ENCODE results near the gene WNT3A.
"Not testable (repeated sequence)": the region's sequence is repeated elsewhere in the genome, so short reads cannot be mapped to it uniquely, and the experiment has no call there.

Gene WNT3A

GRCh38 chr1:228013131-228013934 is 6.5 kb downstream of the WNT3A start:
- DNase-seq, result no peak

- no peak for DNase-seq
Measured at GRCh38 chr1:228013935-228014930, 7.4 kb downstream of the WNT3A start.

DNA sequence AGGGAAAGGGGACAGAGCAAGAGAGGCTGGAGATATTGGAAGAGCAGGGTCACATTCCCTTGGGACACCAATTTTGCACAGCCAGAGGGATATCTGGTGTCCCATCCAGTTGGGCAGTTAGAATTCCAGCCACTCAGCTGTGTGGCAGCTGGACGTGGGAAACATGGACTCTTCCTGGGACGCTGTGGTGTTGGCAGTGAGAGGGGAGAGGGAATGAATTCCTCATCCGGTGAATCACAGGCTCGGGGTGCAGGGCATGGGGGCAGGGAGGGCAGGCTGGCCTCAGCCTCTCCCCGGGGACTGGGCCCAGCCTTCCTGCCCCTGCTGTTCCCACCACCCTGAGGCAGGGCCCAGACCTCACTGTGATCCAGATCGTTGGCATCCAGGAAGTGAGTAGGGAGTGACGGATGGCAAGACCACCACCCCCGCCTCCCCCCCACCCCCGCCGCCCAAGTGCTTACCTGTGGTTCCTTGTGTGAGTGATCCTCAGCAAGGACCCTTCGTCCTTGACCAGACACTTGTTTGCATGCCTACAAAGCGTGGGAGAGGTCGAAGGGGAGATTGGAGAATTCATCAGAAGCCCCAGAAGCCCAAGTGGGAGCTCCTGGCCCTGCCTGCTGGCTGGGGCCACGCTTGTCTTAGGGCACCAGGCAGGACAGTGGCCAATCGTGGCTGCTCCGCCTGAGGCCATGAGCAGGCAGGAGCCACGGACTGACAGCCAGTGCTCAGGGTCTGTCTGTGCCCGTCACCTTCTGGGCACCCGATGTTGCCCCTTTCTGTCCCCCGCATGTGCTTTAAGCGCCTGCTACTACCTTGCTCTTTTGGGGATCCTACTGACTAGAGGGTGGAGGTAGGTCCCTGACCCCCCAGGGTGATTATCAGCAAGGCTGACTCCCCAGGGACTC is 8.7 kb downstream of the WNT3A start:
- DNase-seq, result no peak

GRCh38 chr1:228016181-228016510 is 9.3 kb downstream of the WNT3A start:
- DNase-seq, result no peak

- DNase-seq, result no peak
Measured at GRCh38 chr1:228016653-228017355, 10.0 kb downstream of the WNT3A start.

DNA sequence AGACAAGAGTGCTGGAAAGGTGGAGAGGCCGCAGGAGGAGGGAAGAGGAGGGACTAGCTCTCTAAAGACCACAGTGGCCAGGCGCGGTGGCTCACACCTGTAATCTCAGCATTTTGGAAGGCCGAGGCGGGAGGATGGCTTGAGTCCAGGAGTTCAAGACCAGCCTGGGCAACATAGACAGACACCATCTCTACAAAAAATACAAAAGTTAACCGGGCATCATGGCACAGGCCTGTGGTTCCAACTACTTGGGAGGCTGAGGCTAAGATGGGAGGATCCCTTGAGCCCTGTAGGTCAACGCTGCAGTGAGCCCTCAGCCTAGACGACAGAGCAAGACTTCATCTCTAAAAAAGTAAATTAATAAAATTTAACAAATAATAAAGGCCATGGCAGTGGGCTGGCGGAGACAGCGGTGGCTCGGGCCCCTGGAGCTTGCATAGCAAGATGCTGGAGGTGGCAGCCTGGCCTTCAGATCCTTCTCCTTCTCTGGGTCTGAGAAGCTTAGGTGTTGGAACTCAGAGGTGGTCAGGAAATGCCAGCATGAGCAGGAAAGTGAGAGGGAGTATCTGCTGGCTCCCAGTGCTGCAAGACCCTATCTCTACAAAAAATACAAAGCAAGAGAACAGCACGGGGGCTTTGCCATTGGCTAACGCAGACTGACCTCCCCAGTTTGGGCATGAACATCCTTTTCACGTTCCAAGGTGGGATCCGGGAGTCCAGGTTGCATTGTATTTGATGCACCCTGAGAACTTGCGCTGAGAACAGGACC is 10.7 kb downstream of the WNT3A start:
- DNase-seq, result no peak

- no peak for DNase-seq
Measured at GRCh38 chr1:228018125-228018398, 11.3 kb downstream of the WNT3A start.

- DNase-seq, result no peak
Measured at GRCh38 chr1:228018961-228019721, 12.3 kb downstream of the WNT3A start.

- DNase-seq, result not testable (repeated sequence)
Measured at GRCh38 chr1:228019722-228020083, 12.9 kb downstream of the WNT3A start.

DNA sequence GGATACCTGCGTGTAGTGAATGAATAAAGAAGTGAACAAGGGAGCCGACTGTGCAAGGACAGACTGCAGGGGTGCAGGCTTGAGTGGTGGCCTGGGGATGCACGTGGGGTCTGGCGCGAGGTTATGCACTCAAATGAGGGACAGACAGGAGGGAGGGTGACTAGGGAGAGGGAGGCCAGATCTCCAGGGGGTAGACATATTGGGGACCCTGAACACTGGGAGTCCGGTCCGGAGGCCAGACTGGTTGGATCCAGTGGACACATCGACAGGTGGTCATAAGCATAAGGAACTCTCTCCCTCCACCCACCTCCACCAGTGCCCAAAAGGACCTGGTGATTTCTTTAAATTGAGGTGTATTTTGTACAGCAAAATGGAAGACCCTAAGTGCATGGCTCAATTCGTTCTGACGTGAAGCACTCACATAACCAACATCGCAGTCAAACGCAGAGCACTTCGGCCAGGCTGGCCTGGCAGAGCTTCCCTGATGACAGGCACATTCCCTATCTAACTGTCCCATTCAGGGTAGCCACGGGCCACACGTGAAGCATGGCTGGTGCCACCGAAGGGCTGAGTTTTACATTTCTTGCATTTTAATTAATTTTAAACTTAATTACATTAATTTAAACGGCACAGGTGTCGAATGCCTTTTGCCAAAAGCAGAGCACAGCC is 14.0 kb downstream of the WNT3A start:
- no peak for DNase-seq

GRCh38 chr1:228021355-228022030 is 14.7 kb downstream of the WNT3A start:
- no peak for DNase-seq

- DNase-seq, result no peak
Measured at GRCh38 chr1:228022571-228023293, 15.9 kb downstream of the WNT3A start.

DNA sequence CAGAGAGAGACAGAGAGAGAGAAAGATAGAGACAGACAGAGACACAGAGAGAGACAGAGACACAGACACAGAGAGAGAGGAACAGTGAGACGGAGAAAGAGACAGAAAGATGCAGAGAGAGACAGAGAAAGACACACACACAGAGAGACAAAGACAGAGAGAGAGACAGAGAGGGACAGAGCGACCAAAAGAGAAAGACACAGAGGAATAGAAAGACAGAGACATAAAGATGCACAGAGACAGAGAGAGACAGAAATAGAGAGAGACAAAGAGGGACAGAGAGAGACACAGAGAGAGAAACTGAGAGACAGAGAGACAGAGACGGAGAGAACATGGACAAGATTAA is 16.5 kb downstream of the WNT3A start:
- no peak for DNase-seq

- no peak for DNase-seq
Measured at GRCh38 chr1:228029281-228029680, 22.5 kb downstream of the WNT3A start.

- DNase-seq, result no peak
Measured at GRCh38 chr1:228030451-228031201, 23.8 kb downstream of the WNT3A start.

DNA sequence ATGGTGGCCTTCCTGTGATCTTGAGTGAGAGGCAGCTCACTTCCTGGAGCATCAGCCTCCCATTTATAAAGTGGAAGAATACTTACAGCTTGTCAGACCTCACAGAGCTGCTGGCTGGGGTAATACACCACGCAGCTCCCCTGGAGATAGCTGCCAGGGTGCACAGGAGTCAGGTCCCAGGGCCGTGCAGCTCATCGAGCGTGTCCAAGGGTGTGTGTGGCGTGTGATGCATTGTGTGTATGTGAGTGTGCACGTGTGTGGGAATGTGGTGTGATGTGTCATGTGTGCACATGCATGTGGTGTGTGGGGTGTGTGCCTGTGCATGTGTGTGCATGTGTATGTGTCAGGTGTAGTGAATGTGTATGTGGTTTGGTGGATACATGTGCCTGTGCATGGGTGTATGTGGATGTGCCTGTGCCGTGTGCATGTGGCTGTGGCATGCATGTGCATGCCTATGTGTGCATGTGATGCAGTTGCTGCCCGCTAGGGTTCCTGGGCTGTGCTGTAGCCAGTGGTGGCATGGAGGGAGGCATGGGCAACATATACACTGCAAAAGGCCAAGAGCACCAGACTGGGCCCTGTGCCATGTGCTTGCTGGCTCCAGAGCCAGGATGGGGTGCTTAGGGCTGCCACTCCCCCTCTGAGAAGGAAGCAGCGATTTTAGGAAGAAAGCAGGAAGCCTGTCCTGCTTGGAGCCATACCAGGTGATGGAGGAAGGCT is 24.6 kb downstream of the WNT3A start:
- no peak for DNase-seq

GRCh38 chr1:228032041-228032440 is 25.2 kb downstream of the WNT3A start:
- DNase-seq, result no peak

DNA sequence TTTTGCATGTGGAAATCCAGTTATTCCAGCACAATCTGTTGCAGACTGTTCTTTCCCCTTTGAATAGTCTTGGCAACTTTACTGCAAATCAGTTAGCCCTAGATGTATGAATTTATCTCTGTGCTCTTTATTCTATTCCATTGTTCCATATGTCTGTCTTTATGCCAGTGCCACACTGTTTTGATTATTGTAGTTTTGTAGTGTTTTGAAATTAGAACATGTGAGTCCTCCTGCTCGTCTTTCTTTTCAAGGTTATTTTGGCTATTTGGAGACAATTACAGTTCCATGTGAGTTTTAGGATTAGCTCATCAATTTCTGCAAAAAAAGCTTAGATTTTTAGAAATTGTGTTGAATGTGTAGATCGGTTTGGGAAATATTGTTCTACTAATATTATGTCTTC is 26.6 kb downstream of the WNT3A start:
- no peak for DNase-seq
